ENCODE data around the gene RNASE2.

RNASE2 gene

GRCh38 chr14:21001218-21001617 is 45.9 kb downstream of the RNASE2 start:
- no peak overlapping the region for H3K27ac ChIP-seq (ENCODE audit: low read length)
- no peaks in the 10 kb centered on the region for H3K9me3 ChIP-seq (ENCODE audit: insufficient read depth, low read depth, low read length)
- peaks cover 5% of the 10 kb centered on the region; the same call in 1 of the 2 replicates for H3K4me1 ChIP-seq (ENCODE audit: insufficient read depth, low read length)
- no peaks in the 10 kb centered on the region for H3K27me3 ChIP-seq (ENCODE audit: insufficient read depth, low read length)
- no peak overlapping the region for H3K4me3 ChIP-seq (ENCODE audit: low read length)
- H3K36me3 ChIP-seq (ENCODE audit: insufficient read depth, low read depth, low read length): peaks cover 12% of the 10 kb centered on the region
- H3K9ac ChIP-seq (ENCODE audit: low read depth, low read length): no peak overlapping the region

DNA sequence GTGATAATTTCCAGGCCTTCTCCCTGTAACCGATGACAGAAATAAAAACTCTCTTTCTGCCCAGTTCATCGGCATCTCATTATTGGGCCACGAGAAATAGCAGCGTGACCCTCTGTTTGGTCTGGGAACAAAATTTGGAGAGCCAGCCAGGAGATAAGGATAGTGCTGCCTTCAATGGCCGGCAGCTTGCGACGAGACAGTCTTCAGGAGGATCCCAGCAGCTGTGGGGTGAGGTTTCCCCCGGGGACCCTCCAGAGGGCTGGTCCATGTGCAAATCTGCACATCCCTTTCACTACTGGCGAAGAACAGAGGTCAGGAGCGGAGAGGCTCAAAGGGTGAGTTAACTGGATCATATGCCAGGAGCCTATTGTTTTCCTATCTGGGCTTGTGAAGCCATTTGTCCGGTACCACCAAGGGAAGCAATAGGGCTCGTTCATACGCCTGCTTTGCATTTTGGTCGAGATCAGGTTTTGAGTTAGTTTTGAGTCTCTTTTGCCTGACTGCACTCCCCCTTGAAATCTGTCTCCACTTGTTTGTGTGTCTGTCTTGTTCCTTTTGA is 48.6 kb downstream of the RNASE2 start:
- H3K9ac ChIP-seq (ENCODE audit: low read depth, low read length): no peak overlapping the region
- no peaks in the 10 kb centered on the region for H3K27me3 ChIP-seq (ENCODE audit: insufficient read depth, low read length)

More for the DNA sequence above, 48.6 kb downstream of the RNASE2 start:
- Histone ChIP-seq H3K4me1 (ENCODE audit: insufficient read depth, low read length) (peaks cover under 1% of the 10 kb centered on the region; the same call in 1 of the 2 replicates), H3K36me3 (ENCODE audit: insufficient read depth, low read depth, low read length) (no peaks in the 10 kb centered on the region), H3K9me3 (ENCODE audit: insufficient read depth, low read depth, low read length) (no peaks in the 10 kb centered on the region), H3K27ac (ENCODE audit: low read length) (no peak overlapping the region), H3K4me3 (ENCODE audit: low read length) (no peak overlapping the region)
